ENCODE results near the gene METAP1.

- TF ChIP-seq CTCF (conservative IDR thresholded peaks at IDR 0.05; ENCODE audit: low read depth, low read length), result no peak
- TF ChIP-seq EZH2 (IDR thresholded peaks at IDR 0.05; ENCODE audit: borderline replicate concordance, low read depth, low read length, poor library complexity, severe bottlenecking), result no peak
Measured at GRCh38 chr4:99088023-99088449, 92.5 kb downstream of the METAP1 start.

Data from A673 (cell line).